MM.1S (cell line): ENCODE results near the gene RAB1B.

Source experiments
- DNase-seq: peaks from one replicate; pipeline ENCODE4 v3.0.0-alpha.2; 2015
- H2AFZ ChIP-seq: fragments of 300-600 bp; sonication (generic); 2 replicates; pipeline ENCODE4 v1.6.0; 2016; ENCODE audit warnings: antibody characterized with exemption, low read length
- H3F3A ChIP-seq: fragments of 300-600 bp; sonication (generic); 2 replicates; pipeline ENCODE4 v1.6.1; 2016; ENCODE audit warnings: mild to moderate bottlenecking, antibody characterized with exemption, low read length, moderate library complexity, mixed read lengths; ENCODE audit not compliant: insufficient read depth
- H3K27ac ChIP-seq: fragments of 300-600 bp; sonication (generic); 2 replicates; pipeline ENCODE4 v1.5.1; 2016; ENCODE audit warnings: mild to moderate bottlenecking, low read length
- H3K27me3 ChIP-seq: fragments of 300-600 bp; sonication (generic); replicated peaks from 2 replicates; pipeline ENCODE4 v1.6.0; 2016; ENCODE audit warnings: low read length; ENCODE audit not compliant: insufficient read depth
- H3K36me3 ChIP-seq: fragments of 300-600 bp; sonication (generic); replicated peaks from 2 replicates; pipeline ENCODE4 v1.6.1; 2016; ENCODE audit warnings: mild to moderate bottlenecking, low read length, mixed read lengths; ENCODE audit not compliant: insufficient read depth
- H3K4me1 ChIP-seq: fragments of 300-600 bp; sonication (generic); 2 replicates; pipeline ENCODE4 v1.6.1; 2016; ENCODE audit warnings: low read length, mixed read lengths
- H3K4me2 ChIP-seq: fragments of 300-600 bp; sonication (generic); 2 replicates; pipeline ENCODE4 v1.6.0; 2016; ENCODE audit warnings: low read depth, low read length
- H3K4me3 ChIP-seq: fragments of 300-600 bp; sonication (generic); 2 replicates; pipeline ENCODE4 v1.5.1; 2016; ENCODE audit warnings: low read length, mixed read lengths
- H3K79me2 ChIP-seq: fragments of 300-600 bp; sonication (generic); 2 replicates; pipeline ENCODE4 v1.6.1; 2016; ENCODE audit warnings: mixed run types, low read length, mixed read lengths
- H3K9ac ChIP-seq: fragments of 300-600 bp; sonication (generic); 2 replicates; pipeline ENCODE4 v1.6.1; 2016; ENCODE audit warnings: low read length, mixed read lengths
- H3K9me2 ChIP-seq: fragments of 300-600 bp; sonication (generic); replicated peaks from 2 replicates; pipeline ENCODE4 v1.6.1; 2016; ENCODE audit warnings: mild to moderate bottlenecking, low read length, mixed read lengths; ENCODE audit not compliant: insufficient read depth
- H3K9me3 ChIP-seq: fragments of 300-600 bp; sonication (generic); replicated peaks from 2 replicates; pipeline ENCODE4 v1.6.1; 2016; ENCODE audit warnings: mild to moderate bottlenecking, low read length, mixed read lengths; ENCODE audit not compliant: insufficient read depth
- H4K20me1 ChIP-seq: fragments of 300-600 bp; sonication (generic); 2 replicates; pipeline ENCODE4 v1.6.1; 2016; ENCODE audit warnings: mild to moderate bottlenecking, low read length, moderate library complexity, mixed read lengths; ENCODE audit not compliant: insufficient read depth
- CTCF ChIP-seq: fragments of 300-600 bp; sonication (generic); IDR thresholded peaks from 2 replicates; pipeline ENCODE4 v1.5.1; 2016; ENCODE audit warnings: antibody characterized with exemption, low read length, mixed read lengths
- EZH2 ChIP-seq: fragments of 300-600 bp; sonication (generic); optimal IDR thresholded peaks from 2 replicates; pipeline ENCODE3; 2017; ENCODE audit warnings: low read depth, mild to moderate bottlenecking, antibody characterized with exemption, low read length, mixed read lengths
- EZH2phosphoT487 ChIP-seq: fragments of 300-600 bp; sonication (generic); IDR thresholded peaks from 2 replicates; pipeline ENCODE4 v1.6.1; 2018; ENCODE audit warnings: antibody characterized with exemption, low read length

RAB1B gene

GRCh38 chr11:66299186-66299585 is 30.7 kb downstream of the RAB1B start:
- Histone ChIP-seq H3K4me2 (no peak overlapping the region), H3F3A (no peaks in the 10 kb centered on the region), H3K27ac (no peak overlapping the region), H3K9me2 (no peaks in the 10 kb centered on the region), H3K4me1 (no peaks in the 10 kb centered on the region), H3K9ac (no peak overlapping the region), H3K4me3 (no peak overlapping the region), H3K36me3 (no peaks in the 10 kb centered on the region), H3K9me3 (no peaks in the 10 kb centered on the region), H3K79me2 (no peaks in the 10 kb centered on the region), H3K27me3 (peaks cover 52% of the 10 kb centered on the region), H4K20me1 (no peaks in the 10 kb centered on the region), H2AFZ (no peak overlapping the region)
- no peak for DNase-seq
- TF ChIP-seq CTCF (no peak), EZH2phosphoT487 (no peak), EZH2 (no peak)

- Histone ChIP-seq H3F3A (no peaks in the 10 kb centered on the region), H3K27ac (no peak overlapping the region), H3K36me3 (no peaks in the 10 kb centered on the region), H3K4me1 (no peaks in the 10 kb centered on the region), H3K4me2 (no peak overlapping the region), H2AFZ (no peak overlapping the region), H3K4me3 (no peak overlapping the region), H3K79me2 (no peaks in the 10 kb centered on the region), H3K9me3 (no peaks in the 10 kb centered on the region), H3K9ac (no peak overlapping the region), H3K27me3 (peaks cover 61% of the 10 kb centered on the region), H4K20me1 (no peaks in the 10 kb centered on the region), H3K9me2 (no peaks in the 10 kb centered on the region)
- no peak for DNase-seq
- TF ChIP-seq EZH2phosphoT487: no peak
- no peak for TF ChIP-seq EZH2
- no peak for TF ChIP-seq CTCF
Measured at GRCh38 chr11:66302656-66303055, 34.2 kb downstream of the RAB1B start.

GRCh38 chr11:66309475-66309874 is 41.0 kb downstream of the RAB1B start:
- H3K4me1 ChIP-seq: no peaks in the 10 kb centered on the region
- no peak overlapping the region for H3K4me2 ChIP-seq
- no peaks in the 10 kb centered on the region for H3K9me2 ChIP-seq
- H3K36me3 ChIP-seq: no peaks in the 10 kb centered on the region
- H3K79me2 ChIP-seq: no peaks in the 10 kb centered on the region
- H3F3A ChIP-seq: no peaks in the 10 kb centered on the region
- DNase-seq: no peak
- H3K9ac ChIP-seq: no peak overlapping the region
- peaks cover 72% of the 10 kb centered on the region for H3K27me3 ChIP-seq
- no peaks in the 10 kb centered on the region for H3K9me3 ChIP-seq
- H3K27ac ChIP-seq: no peak overlapping the region
- no peaks in the 10 kb centered on the region for H4K20me1 ChIP-seq
- no peak overlapping the region for H3K4me3 ChIP-seq
- TF ChIP-seq CTCF (no peak), EZH2 (no peak), EZH2phosphoT487 (no peak)
- no peak overlapping the region for H2AFZ ChIP-seq
